IPS DF 19.7 (cell line): Measurements from ENCODE around the gene FURIN.
"Not testable (repeated sequence)": the region's sequence is repeated elsewhere in the genome, so short reads cannot be mapped to it uniquely, and the experiment has no call there.

Source experiments
- DNase-seq: peaks from one replicate; pipeline ENCODE4 v3.0.0-alpha.2; 2013; ENCODE audit warnings: low read depth, low spot score

Gene FURIN

GRCh38 chr15:90915216-90915807 lies 46.9 kb downstream of the FURIN start:
- DNase-seq, result no peak

- no peak for DNase-seq
These were observed 47.5 kb downstream of the FURIN start for GRCh38 chr15:90915808-90916440.

- DNase-seq, result no peak
These were observed 48.1 kb downstream of the FURIN start for GRCh38 chr15:90916461-90916860.

- DNase-seq, result no peak
These were observed 49.2 kb downstream of the FURIN start for GRCh38 chr15:90917569-90917968.

GRCh38 chr15:90918034-90918788 lies 49.8 kb downstream of the FURIN start:
- no peak for DNase-seq

GRCh38 chr15:90918835-90919234 lies 50.4 kb downstream of the FURIN start:
- no peak for DNase-seq

GRCh38 chr15:90921887-90922286 lies 53.5 kb downstream of the FURIN start:
- DNase-seq, result no peak

- DNase-seq, result not testable (repeated sequence)
These were observed 54.4 kb downstream of the FURIN start for GRCh38 chr15:90922712-90923322.

- no peak for DNase-seq
These were observed 56.0 kb downstream of the FURIN start for GRCh38 chr15:90924375-90924774.

- not testable (repeated sequence) for DNase-seq
These were observed 58.4 kb downstream of the FURIN start for GRCh38 chr15:90926766-90927165.

GRCh38 chr15:90928106-90928505 lies 59.7 kb downstream of the FURIN start:
- not testable (repeated sequence) for DNase-seq

- DNase-seq, result no peak
These were observed 61.0 kb downstream of the FURIN start for GRCh38 chr15:90929246-90930019.

- no peak for DNase-seq
These were observed 62.6 kb downstream of the FURIN start for GRCh38 chr15:90930861-90931574.

GRCh38 chr15:90931575-90931827 lies 63.1 kb downstream of the FURIN start:
- DNase-seq, result no peak

- DNase-seq, result no peak
These were observed 63.7 kb downstream of the FURIN start, which contains the start of gene HDDC3 for GRCh38 chr15:90931828-90932659. Gene HDDC3, minus strand, starts transcription at chr15:90932549. Its CDS starts 9 bp downstream, at chr15:90932540.

- DNase-seq, result no peak
These were observed 64.2 kb downstream of the FURIN start for GRCh38 chr15:90932660-90932991.
